Breast epithelium (tissue), 4 donors: ENCODE results near the gene SEM1. TPM values are rescaled to one million over a fixed set of nuclear protein-coding genes. Genes with fewer than 3 reads are reported as not detected.
A peak's percentile ranks its signal among the peaks of the same experiment; 100 is the strongest.

ENCODE experiments used
- DNase-seq, 2 donors: peaks; one replicate each; pipeline ENCODE4 v3.0.0-alpha.2; 2019; ENCODE audit warnings: low spot score in 2 of 2
- H3K27ac ChIP-seq, 2 donors: fragments of 200-600 bp; sonication (generic) in 1 of 2; one replicate each; pipeline ENCODE4 v1.5.1; 2016 to 2019; ENCODE audit warnings: mild to moderate bottlenecking in 1 of 2
- H3K27me3 ChIP-seq, 2 donors: fragments of 200-600 bp; sonication (generic) in 1 of 2; one replicate each; pipeline versions ENCODE4 v1.5.1 to v1.6.0; 2017 to 2019; ENCODE audit warnings: control low read depth in 1 of 2, mild to moderate bottlenecking in 1 of 2
- H3K36me3 ChIP-seq: fragments of 200-600 bp; one replicate; pipeline ENCODE4 v1.5.1; 2019
- H3K4me1 ChIP-seq, 2 donors: fragments of 200-600 bp; sonication (generic); one replicate each; pipeline ENCODE4 v1.5.1; 2016 to 2019; ENCODE audit warnings: control low read depth in 1 of 2
- H3K4me3 ChIP-seq, 3 donors: fragments of 200-600 bp; sonication (generic); 1 replicate in 2 of 3; 2 replicates in 1 of 3; pipeline ENCODE4 v1.5.1; 2016 to 2019; ENCODE audit warnings: mild to moderate bottlenecking in 3 of 3, moderate library complexity in 2 of 3
- H3K9me3 ChIP-seq, 2 donors: fragments of 200-600 bp; sonication (generic) in 1 of 2; one replicate each; pipeline ENCODE4 v1.5.1; 2016 to 2019; ENCODE audit warnings: control low read depth in 1 of 2
- CTCF ChIP-seq, 3 donors: fragments of 450-650 bp; IDR thresholded peaks; one replicate each; pipeline ENCODE4 v1.5.1; 2016 to 2017; ENCODE audit warnings: antibody characterized with exemption in 3 of 3, mild to moderate bottlenecking in 3 of 3, moderate library complexity in 3 of 3
- POLR2A ChIP-seq: fragments of 450-650 bp; IDR thresholded peaks from one replicate; pipeline ENCODE4 v1.6.1; 2016; ENCODE audit warnings: antibody characterized with exemption, mild to moderate bottlenecking, moderate library complexity
- POLR2AphosphoS5 ChIP-seq, 3 donors: sonication (generic); formaldehyde crosslinking; IDR thresholded peaks; one replicate each; pipeline ENCODE4 v1.6.1; 2017; ENCODE audit warnings: antibody characterized with exemption in 3 of 3
- intact Hi-C: fragments of 100-400 bp; cut with DNase I; formaldehyde crosslinking; loops from one replicate; pipeline ENCODE4 v1.15.1; 2023; ENCODE audit warnings: low total_unique reads
- total RNA-seq, 3 donors: library from RNA; depleted of rRNA; stranded (reverse); fragments of >200 nt; gene quantifications; one replicate each; pipeline ENCODE4 v1.1.0, GENCODE V29; 2016

Gene SEM1
- total RNA-seq, 3 donors from 2014 or later = 26.6 to 37.4 (median 28.5) TPM

GRCh38 chr7:96719164-96719563 lies 9.5 kb upstream of the SEM1 start:
- Histone ChIP-seq H3K4me3 (no peak overlapping the region), H3K27me3 (no peaks in the 10 kb centered on the region), H3K4me1 (no peaks in the 10 kb centered on the region), H3K9me3 (no peaks in the 10 kb centered on the region), H3K27ac (no peak overlapping the region), H3K36me3 (no peaks in the 10 kb centered on the region)
- no peak for DNase-seq
- no peak for TF ChIP-seq CTCF (IDR thresholded peaks at IDR 0.05)
- TF ChIP-seq POLR2A = no peak
- no peak for TF ChIP-seq POLR2AphosphoS5 (IDR thresholded peaks at IDR 0.05)
- intact Hi-C loops = no loop called here

- intact Hi-C loops = no loop called here
- H3K27me3 ChIP-seq = no peaks in the 10 kb centered on the region
These were observed 8.7 kb upstream of the SEM1 start for GRCh38 chr7:96718107-96719003.

GRCh38 chr7:96713037-96713436 lies 3.4 kb upstream of the SEM1 start:
- TF ChIP-seq POLR2A (no peak), POLR2AphosphoS5 (IDR thresholded peaks at IDR 0.05) (no peak), CTCF (IDR thresholded peaks at IDR 0.05) (no peak)

More at GRCh38 chr7:96718107-96719003, 8.7 kb upstream of the SEM1 start:
- Histone ChIP-seq H3K9me3 (peaks cover under 1% of the 10 kb centered on the region in 2 donors), H3K4me1 (no peaks in the 10 kb centered on the region), H3K27ac (no peak overlapping the region), H3K4me3 (no peak overlapping the region), H3K36me3 (no peaks in the 10 kb centered on the region)
- DNase-seq = no peak
- TF ChIP-seq CTCF (IDR thresholded peaks at IDR 0.05) (no peak), POLR2A (no peak), POLR2AphosphoS5 (IDR thresholded peaks at IDR 0.05) (no peak)

GRCh38 chr7:96710544-96710943 lies 898 bp upstream of the SEM1 start:
- Histone ChIP-seq H3K27me3 (no peaks in the 10 kb centered on the region), H3K9me3 (peaks cover 7 to 10% of the 10 kb centered on the region in 2 donors), H3K4me3 (no peak overlapping the region), H3K27ac (no peak overlapping the region), H3K36me3 (no peaks in the 10 kb centered on the region), H3K4me1 (peaks cover 0 to 8% of the 10 kb centered on the region in 2 donors)
- TF ChIP-seq POLR2AphosphoS5 (IDR thresholded peaks at IDR 0.05) (no peak), CTCF (IDR thresholded peaks at IDR 0.05) (no peak), POLR2A (no peak)
- no peak for DNase-seq
- intact Hi-C loops = no loop called here

More at GRCh38 chr7:96713037-96713436, 3.4 kb upstream of the SEM1 start:
- Histone ChIP-seq H3K36me3 (no peaks in the 10 kb centered on the region), H3K27me3 (no peaks in the 10 kb centered on the region), H3K4me1 (peaks cover 0 to 8% of the 10 kb centered on the region in 2 donors), H3K4me3 (no peak overlapping the region), H3K9me3 (peaks cover 7 to 10% of the 10 kb centered on the region in 2 donors), H3K27ac (no peak overlapping the region)
- intact Hi-C loops = no loop called here
- DNase-seq = no peak

GRCh38 chr7:96708872-96709271 lies 774 bp downstream of the SEM1 start:
- peak overlapping the region in 1 of 2 donors; percentile 89 for H3K27ac ChIP-seq
- intact Hi-C loops = no loop called here

More at GRCh38 chr7:96708872-96709271, 774 bp downstream of the SEM1 start:
- Histone ChIP-seq H3K27me3 (no peaks in the 10 kb centered on the region), H3K4me1 (peaks cover 0 to 8% of the 10 kb centered on the region in 2 donors), H3K4me3 (peak overlapping the region; percentile 83 to 87 (median 84)), H3K9me3 (peaks cover 7 to 10% of the 10 kb centered on the region in 2 donors), H3K36me3 (no peaks in the 10 kb centered on the region)
- no peak for DNase-seq
- no peak for TF ChIP-seq POLR2A
- TF ChIP-seq CTCF (IDR thresholded peaks at IDR 0.05) = no peak
